ENCODE measurements around the gene CYP26B1.
A peak's percentile ranks its signal among the peaks of the same experiment; 100 is the strongest.

CYP26B1 gene, protein sequence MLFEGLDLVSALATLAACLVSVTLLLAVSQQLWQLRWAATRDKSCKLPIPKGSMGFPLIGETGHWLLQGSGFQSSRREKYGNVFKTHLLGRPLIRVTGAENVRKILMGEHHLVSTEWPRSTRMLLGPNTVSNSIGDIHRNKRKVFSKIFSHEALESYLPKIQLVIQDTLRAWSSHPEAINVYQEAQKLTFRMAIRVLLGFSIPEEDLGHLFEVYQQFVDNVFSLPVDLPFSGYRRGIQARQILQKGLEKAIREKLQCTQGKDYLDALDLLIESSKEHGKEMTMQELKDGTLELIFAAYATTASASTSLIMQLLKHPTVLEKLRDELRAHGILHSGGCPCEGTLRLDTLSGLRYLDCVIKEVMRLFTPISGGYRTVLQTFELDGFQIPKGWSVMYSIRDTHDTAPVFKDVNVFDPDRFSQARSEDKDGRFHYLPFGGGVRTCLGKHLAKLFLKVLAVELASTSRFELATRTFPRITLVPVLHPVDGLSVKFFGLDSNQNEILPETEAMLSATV

DNA sequence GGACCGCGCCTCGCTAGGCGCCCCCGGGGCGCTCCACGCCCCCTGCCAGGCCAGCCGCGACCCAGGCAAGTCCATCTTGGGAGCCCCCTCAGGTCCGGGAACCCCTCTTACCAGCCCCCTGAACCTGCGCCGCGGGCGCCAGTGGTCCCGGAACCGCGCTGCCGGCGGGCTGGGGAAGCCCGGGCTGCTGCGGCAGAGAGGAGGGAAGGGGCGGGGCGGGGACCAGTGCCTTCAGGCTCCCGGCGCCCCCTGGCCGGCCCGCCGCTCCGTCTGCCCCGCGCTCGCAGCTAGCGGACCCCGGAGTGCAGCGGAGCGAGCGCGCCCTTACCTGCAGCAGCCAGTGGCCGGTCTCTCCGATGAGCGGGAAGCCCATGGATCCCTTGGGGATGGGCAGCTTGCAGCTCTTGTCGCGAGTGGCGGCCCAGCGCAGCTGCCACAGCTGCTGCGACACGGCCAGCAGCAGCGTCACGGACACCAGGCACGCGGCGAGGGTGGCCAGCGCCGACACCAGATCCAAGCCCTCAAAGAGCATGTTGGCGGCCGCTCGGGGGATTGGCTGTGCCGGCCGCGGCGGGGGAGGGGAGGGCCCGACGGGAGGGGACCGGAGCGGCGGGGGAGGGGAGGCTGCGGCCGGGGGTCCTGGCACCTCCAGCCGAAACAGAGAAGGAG, at the start of gene CYP26B1:
Gene CYP26B1, minus strand, starts transcription at position 560 of the 669 bp plus-strand sequence. Its CDS starts 28 bp downstream, at position 532.
- TF ChIP-seq GATA2 (IDR thresholded peaks at IDR 0.05; ENCODE audit: low read depth, low read length) (no peak), GATA3 (IDR thresholded peaks at IDR 0.05; ENCODE audit: low read depth, low read length) (no peak)

DNA sequence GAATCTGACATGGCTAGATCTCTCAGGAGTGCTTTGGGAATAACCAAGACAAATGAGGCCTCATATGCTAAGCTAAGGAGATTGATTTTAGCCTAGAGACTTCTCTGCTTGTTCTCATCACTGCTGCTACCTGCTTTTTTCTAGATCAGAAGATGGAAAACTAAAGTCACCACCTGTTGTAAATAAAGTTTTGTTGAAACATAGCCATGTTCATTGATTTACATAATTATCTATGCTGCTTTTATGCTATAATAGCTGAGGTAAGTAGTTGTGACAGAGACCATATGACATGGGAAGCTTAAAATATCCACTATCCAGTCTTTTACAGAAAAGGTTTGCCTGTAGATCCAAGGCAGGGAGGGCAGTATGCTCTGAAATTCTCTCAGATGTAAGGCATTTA, 46.1 kb upstream of the CYP26B1 start:
- TF ChIP-seq GATA2 (IDR thresholded peaks at IDR 0.05; ENCODE audit: low read depth, low read length) (no peak), GATA3 (IDR thresholded peaks at IDR 0.05; ENCODE audit: low read depth, low read length) (no peak)

DNA sequence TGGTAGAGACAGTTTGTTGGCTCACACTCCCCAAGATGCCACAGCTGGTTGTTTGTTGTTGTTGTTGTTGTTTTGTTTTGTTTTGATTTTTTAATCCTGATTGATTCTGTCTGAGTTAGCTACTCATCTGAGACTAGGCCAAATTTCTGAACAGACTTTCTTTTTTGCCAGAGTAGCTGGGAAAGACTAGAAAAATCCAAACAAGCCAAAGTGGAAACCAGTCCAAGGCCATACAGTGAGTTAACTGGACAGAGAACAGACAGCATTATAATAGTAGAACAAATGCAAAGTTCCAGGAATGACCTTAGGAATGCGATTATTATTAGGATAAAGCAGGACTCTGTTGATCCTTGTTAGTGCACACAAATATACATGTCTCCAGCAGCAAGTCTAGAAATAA, 43.8 kb upstream of the CYP26B1 start:
- TF ChIP-seq GATA3 (IDR thresholded peaks at IDR 0.05; ENCODE audit: low read depth, low read length) (no peak), GATA2 (IDR thresholded peaks at IDR 0.05; ENCODE audit: low read depth, low read length) (no peak)

DNA sequence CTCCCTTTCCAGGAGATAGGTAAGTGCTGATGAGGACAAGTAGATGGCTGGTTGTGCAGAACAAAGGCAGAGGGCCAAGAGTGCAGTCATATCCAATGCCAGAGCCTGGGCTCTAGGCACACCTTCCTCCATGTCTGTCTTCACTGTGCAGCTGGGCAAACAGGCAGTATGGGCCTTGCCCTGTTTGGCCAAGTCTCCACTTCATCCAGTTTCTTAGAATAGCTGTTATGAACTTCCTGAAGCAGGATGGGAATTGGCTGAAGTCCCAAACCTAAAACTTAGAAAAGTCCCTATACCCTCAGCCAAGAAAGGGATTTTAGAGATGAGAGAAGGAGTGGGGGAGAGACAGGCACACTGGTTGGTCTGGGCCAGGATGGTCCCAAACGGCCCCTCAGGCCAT, 37.5 kb upstream of the CYP26B1 start:
- TF ChIP-seq GATA3 (IDR thresholded peaks at IDR 0.05; ENCODE audit: low read depth, low read length), result no peak
- TF ChIP-seq GATA2 (IDR thresholded peaks at IDR 0.05; ENCODE audit: low read depth, low read length), result no peak

DNA sequence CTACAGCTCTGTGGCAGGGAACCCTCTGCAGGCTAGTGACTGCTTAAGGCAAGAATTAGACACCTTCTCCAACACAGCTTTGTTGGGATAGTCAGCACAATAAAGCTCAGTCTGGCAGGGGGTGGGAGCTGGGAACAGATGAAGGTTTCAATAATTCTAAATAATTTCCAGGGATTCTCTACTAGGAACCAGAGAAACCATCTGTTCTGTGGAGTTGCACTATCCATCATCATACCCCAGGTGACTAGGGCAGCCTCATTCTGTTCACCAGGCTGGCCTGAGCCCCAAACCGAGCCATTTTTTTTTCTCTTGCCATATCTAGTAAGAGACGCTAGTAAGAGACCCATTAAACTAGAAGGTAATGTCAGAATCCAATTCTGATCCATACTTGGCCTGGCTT, 35.8 kb upstream of the CYP26B1 start:
- TF ChIP-seq GATA3 (IDR thresholded peaks at IDR 0.05; ENCODE audit: low read depth, low read length), result no peak
- no peak for TF ChIP-seq GATA2 (IDR thresholded peaks at IDR 0.05; ENCODE audit: low read depth, low read length)

DNA sequence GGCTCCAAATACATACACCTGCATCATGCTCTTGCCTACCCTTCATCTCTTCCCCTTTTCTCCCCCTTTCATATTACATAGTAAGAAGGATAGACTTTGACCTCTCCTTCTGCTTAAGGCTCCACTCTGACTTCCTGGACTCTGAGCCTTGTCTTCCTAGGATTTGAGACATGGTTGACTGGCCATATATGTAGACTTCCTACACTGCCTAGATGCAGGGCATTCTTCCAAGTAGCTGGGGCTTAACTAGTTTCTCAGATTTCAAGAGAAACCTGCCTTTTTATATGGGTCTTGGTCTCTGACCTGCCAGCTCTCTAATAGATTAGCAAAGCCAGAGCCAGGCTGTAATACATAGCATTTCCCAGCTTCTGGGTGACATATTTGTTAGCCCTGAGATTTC, 35.4 kb upstream of the CYP26B1 start:
- TF ChIP-seq GATA2 (IDR thresholded peaks at IDR 0.05; ENCODE audit: low read depth, low read length), result no peak
- TF ChIP-seq GATA3 (IDR thresholded peaks at IDR 0.05; ENCODE audit: low read depth, low read length), result no peak

DNA sequence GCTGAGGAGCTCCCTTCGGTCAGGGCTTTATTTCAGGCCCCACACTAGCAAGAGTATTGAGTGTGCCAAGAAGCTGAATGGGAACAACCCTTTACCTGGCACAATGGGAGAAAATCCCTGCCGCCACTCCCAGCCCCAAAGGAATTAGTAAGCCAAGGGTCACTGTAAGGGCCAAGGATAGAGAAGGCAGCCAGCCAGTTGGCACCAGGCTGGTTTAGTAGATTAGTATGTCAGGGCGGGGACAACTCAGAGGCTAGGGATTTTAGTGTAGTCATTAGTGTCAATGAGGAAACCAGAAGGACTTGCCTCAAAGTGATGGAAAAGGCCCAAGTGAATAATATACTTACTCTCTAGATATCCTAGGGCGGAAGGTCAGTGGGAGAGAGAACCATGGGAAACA, 34.9 kb upstream of the CYP26B1 start:
- TF ChIP-seq GATA2 (IDR thresholded peaks at IDR 0.05; ENCODE audit: low read depth, low read length) (no peak), GATA3 (IDR thresholded peaks at IDR 0.05; ENCODE audit: low read depth, low read length) (no peak)

DNA sequence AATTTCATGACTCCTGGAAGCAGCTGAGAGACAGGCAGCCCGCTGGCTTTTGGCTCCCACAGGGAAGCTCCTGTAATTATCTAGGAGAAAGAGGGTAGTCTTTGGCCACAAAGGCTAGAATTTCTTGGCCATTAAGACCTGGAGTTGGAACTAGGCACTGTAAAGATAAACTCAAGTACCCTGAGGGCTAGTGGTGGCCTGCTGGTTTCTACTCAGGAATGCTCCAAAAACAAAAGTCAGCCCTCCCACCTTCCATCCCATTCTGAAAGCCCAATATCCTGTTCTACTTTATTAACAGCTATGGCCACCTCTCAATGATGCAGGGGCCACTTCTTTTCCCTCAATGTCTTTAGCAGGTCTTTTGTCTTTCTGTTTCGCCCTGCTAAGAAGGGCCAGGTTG, 34.0 kb upstream of the CYP26B1 start:
- TF ChIP-seq GATA3 (IDR thresholded peaks at IDR 0.05; ENCODE audit: low read depth, low read length), result no peak
- TF ChIP-seq GATA2 (IDR thresholded peaks at IDR 0.05; ENCODE audit: low read depth, low read length), result no peak

DNA sequence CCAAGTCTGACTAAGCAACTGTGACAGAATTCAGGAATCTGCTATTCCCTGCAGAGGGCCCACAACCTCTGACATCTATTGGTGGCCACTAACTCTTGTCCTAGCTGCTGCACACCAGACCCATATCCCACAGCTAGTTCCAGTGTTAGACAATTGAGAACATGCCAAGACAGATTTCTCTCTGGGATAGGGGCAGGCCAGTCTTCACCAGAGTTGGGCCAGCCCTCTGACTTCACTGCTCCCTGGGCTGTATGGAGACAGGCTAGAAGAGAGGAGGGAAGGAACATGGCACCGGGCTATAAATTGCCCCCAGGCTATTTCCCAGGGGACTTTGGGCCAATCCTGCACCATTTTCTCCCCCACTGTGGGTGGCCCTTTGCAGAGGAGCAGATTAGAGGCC, 32.7 kb upstream of the CYP26B1 start:
- TF ChIP-seq GATA2 (IDR thresholded peaks at IDR 0.05; ENCODE audit: low read depth, low read length) (no peak), GATA3 (IDR thresholded peaks at IDR 0.05; ENCODE audit: low read depth, low read length) (no peak)

DNA sequence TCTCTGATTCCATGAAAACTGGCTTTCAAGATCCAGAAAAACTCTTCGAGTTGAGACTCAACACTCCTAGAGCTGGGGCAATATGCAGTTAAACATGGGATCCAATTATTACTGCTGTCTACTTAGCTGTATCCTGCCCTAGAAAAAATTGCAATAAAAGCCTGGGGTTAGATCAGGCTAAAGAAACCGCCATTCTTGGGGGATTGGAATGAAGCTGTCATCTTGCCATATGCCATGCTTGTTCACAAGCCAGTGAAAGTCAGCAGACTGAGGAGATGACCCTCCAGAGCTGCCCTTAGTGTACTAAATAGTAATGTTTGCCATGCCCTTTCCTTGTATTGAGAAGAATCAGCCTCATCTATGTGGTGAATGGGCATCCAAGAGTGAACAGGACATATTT, 30.9 kb upstream of the CYP26B1 start:
- TF ChIP-seq GATA3 (IDR thresholded peaks at IDR 0.05; ENCODE audit: low read depth, low read length) (no peak), GATA2 (IDR thresholded peaks at IDR 0.05; ENCODE audit: low read depth, low read length) (no peak)

DNA sequence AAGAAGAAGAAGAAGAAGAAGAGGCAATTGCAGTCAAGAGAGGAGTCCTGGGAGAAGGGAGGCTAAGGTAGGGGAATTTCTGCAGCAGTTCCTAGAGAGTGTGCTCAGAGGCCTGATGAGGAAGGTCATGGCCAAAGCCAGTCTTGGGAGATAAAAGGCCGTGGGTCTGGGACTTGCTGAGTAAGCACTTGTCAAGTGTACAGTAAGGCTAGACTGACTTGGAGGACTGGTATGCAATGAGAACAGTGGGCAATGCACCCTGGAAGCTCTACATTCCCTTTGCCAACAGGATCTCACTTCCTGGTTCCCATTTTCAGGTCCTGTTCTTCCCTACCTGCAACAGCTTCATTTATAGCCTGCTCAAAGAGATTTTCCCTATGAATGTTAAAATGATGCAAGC, 28.6 kb upstream of the CYP26B1 start:
- TF ChIP-seq GATA2 (IDR thresholded peaks at IDR 0.05; ENCODE audit: low read depth, low read length), result no peak
- TF ChIP-seq GATA3 (IDR thresholded peaks at IDR 0.05; ENCODE audit: low read depth, low read length), result no peak

DNA sequence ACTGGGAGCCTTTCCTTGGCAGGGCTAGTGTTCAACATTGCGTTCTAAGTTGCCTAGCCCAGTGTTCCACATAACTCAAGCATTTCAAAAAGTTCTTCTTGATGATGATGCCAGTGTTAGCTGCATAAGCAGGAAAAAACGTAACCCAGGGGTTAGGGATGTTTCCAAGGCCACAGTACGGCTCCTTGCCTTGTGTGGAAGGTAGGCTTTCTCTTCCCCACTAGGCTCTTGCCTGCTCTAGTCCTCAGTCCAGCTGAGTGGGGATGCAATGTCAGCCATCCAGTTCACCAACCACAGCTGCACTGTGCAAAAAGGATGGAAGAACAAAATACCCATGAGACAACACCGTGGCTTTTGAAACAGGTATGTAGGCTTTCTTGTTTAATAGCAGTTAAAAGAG, 28.0 kb upstream of the CYP26B1 start:
- no peak for TF ChIP-seq GATA2 (IDR thresholded peaks at IDR 0.05; ENCODE audit: low read depth, low read length)
- TF ChIP-seq GATA3 (IDR thresholded peaks at IDR 0.05; ENCODE audit: low read depth, low read length), result no peak

DNA sequence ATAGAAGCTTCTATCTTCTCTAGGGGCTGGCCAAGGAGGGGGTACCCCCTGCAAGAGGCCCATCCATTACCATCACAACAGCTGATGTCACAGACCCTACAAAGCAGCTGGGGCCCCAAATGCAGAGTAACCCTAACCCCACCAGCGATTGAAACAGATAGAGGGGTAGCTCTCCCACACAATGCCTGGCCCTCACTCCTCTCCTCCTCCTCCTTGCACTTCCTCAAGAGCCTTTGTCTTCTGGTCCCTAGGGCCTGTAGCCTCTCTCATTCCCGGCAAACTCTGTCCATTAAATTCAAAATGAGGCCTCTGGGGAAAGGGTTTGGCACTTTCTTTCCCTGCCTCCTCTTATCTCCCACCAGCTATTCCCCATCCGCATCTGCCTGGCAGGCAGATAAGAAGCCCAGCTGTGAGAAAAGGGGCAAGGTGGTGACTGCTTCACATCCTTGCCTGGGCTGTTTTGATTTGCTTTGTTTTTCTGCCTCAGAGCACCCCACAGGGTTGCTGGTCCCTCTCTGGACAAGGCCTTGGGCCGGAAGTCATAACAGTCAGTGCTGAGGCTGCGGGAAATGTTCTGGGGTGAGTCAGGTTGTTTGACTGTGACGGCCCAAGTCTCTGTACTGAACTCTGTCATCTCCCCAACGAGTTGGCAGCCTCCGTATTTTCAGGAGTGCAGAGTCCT, 26.1 kb upstream of the CYP26B1 start:
- TF ChIP-seq GATA2 (IDR thresholded peaks at IDR 0.05; ENCODE audit: low read depth, low read length), result peak; percentile 60; the same call in 1 of the 2 replicates
- no peak for TF ChIP-seq GATA3 (IDR thresholded peaks at IDR 0.05; ENCODE audit: low read depth, low read length)

DNA sequence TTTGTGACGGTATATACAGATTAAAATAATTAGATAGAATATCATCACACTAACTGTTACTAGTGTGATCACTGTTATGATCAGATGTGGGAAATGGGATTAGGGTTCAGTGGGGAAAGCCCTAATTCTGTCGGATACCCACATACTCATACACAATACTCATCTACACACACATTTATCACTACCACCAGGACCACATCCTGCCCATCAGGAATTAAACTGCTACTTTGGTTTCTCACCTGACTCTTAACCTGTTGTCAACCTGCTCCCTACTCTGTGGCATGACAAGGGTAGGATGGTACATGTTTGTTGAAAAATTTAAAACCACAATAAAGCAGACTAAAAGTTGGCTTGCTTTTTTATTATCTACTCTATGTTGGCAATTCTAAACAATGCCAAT, 24.8 kb upstream of the CYP26B1 start:
- no peak for TF ChIP-seq GATA3 (IDR thresholded peaks at IDR 0.05; ENCODE audit: low read depth, low read length)
- no peak for TF ChIP-seq GATA2 (IDR thresholded peaks at IDR 0.05; ENCODE audit: low read depth, low read length)
